Upper lobe of right lung (tissue), 1 donor: Measurements from ENCODE around the gene ERBB2. TPM values are rescaled to one million over a fixed set of nuclear protein-coding genes. Genes with fewer than 3 reads are reported as not detected.

Source experiments
- ATAC-seq: fragments of 200-7000 bp; cut with Tn5 transposase; one replicate; pipeline ENCODE4 v1.9.1; 2020; ENCODE audit warnings: mild to moderate bottlenecking, moderate library complexity
- DNase-seq: peaks from one replicate; pipeline ENCODE4 v3.0.0-alpha.2; 2020
- H3K27ac ChIP-seq: fragments of 200-600 bp; one replicate; pipeline ENCODE4 v1.8.0; 2022
- H3K27me3 ChIP-seq: fragments of 200-600 bp; one replicate; pipeline ENCODE4 v1.8.0; 2022; ENCODE audit warnings: mild to moderate bottlenecking
- H3K36me3 ChIP-seq: fragments of 200-600 bp; one replicate; pipeline ENCODE4 v1.8.0; 2022
- H3K4me1 ChIP-seq: fragments of 200-600 bp; one replicate; pipeline ENCODE4 v1.8.0; 2022
- H3K4me3 ChIP-seq: fragments of 200-600 bp; one replicate; pipeline ENCODE4 v1.8.0; 2022; ENCODE audit warnings: mild to moderate bottlenecking
- H3K9me3 ChIP-seq: fragments of 200-600 bp; one replicate; pipeline ENCODE4 v1.8.0; 2022
- CTCF ChIP-seq: fragments of 200-600 bp; IDR thresholded peaks from one replicate; pipeline ENCODE4 v1.8.0; 2022; ENCODE audit warnings: antibody characterized with exemption
- intact Hi-C: fragments of 100-400 bp; cut with DNase I; formaldehyde crosslinking; loops from one replicate; pipeline ENCODE4 v1.11.0; 2022
- microRNA-seq: library from miRNA; unstranded; fragments of <30 nt; microRNA quantifications from one replicate; pipeline ENCODE4 v1.2.0, GENCODE V29; 2020; ENCODE audit warnings: borderline microRNAs expressed
- total RNA-seq: library from RNA; stranded (reverse); fragmentation: NEBNext Ultra II Directional; extraction: Animal tissue kit (Norgen Biotek cat#: 25700); gene quantifications from one replicate; pipeline ENCODE4 v1.2.1, GENCODE V29; 2021
- donor health status: DM: no; HTN: yes; CAD: no; lungs with severe emphysema.

ERBB2 gene
- total RNA-seq, 1 donor from 2014 or later, result 97.5 TPM

GRCh38 chr17:39776252-39776651 is 76.4 kb downstream of the ERBB2 start:
- Histone ChIP-seq H3K36me3 (no peaks in the 10 kb centered on the region), H3K4me1 (peaks cover 5% of the 10 kb centered on the region), H3K27me3 (no peaks in the 10 kb centered on the region), H3K9me3 (no peaks in the 10 kb centered on the region), H3K4me3 (peak overlapping the region; percentile 32), H3K27ac (no peak overlapping the region)
- no peak for DNase-seq
- intact Hi-C loops, result no loop called here
- TF ChIP-seq CTCF, result no peak
- ATAC-seq, result no peak

GRCh38 chr17:39777534-39778365 is 77.9 kb downstream of the ERBB2 start:
- H3K4me3 ChIP-seq, result peak overlapping the region; percentile 34
- no peak for TF ChIP-seq CTCF
- H3K9me3 ChIP-seq, result no peaks in the 10 kb centered on the region
- intact Hi-C loops, result no loop called here
- H3K4me1 ChIP-seq, result peaks cover 9% of the 10 kb centered on the region
- H3K27ac ChIP-seq, result peak overlapping the region; percentile 33
- H3K36me3 ChIP-seq, result no peaks in the 10 kb centered on the region
- H3K27me3 ChIP-seq, result no peaks in the 10 kb centered on the region
- ATAC-seq (no peak), DNase-seq (no peak)

Small RNA genes within 50 kb of the gene (microRNA-seq; reads per million reads assigned to microRNA genes)
- 0.66 reads per million for gene MIR4728

Other genes starting within 250 kb of the ERBB2 start
- 37.2 TPM for gene MED1, start 248.8 kb upstream of the ERBB2 start, total RNA-seq
- 53.6 TPM for gene CDK12, start 238.6 kb upstream of the ERBB2 start, total RNA-seq
- not detected for gene NEUROD2, start 92.1 kb upstream of the ERBB2 start, total RNA-seq
- 25.1 TPM for gene PPP1R1B, start 73.1 kb upstream of the ERBB2 start, total RNA-seq
- 78.2 TPM for gene STARD3, start 62.9 kb upstream of the ERBB2 start, total RNA-seq
- 5.3 TPM for gene TCAP, start 34.7 kb upstream of the ERBB2 start, total RNA-seq
- gene PNMT, start 31.6 kb upstream of the ERBB2 start, total RNA-seq, result 4.3 TPM
- gene PGAP3, start 12.0 kb upstream of the ERBB2 start, total RNA-seq, result 24.5 TPM
- 48.5 TPM for gene MIEN1, start 30.5 kb downstream of the ERBB2 start, total RNA-seq
- 25.0 TPM for gene GRB7, start 37.9 kb downstream of the ERBB2 start, total RNA-seq
- 8.2 TPM for gene IKZF3, start 164.2 kb downstream of the ERBB2 start, total RNA-seq
- gene ZPBP2, start 168.1 kb downstream of the ERBB2 start, total RNA-seq, result not detected
- 13.5 TPM for gene GSDMB, start 218.6 kb downstream of the ERBB2 start, total RNA-seq
- 70.3 TPM for gene ORMDL3, start 227.5 kb downstream of the ERBB2 start, total RNA-seq
- gene LRRC3C, start 227.7 kb downstream of the ERBB2 start, total RNA-seq, result not detected